ENCODE data around the gene LPAR2. TPM values are rescaled to one million over a fixed set of nuclear protein-coding genes. Genes with fewer than 3 reads are reported as not detected.

The LPAR2 gene
- total and polyA plus RNA-seq, 2 donors (not counting 3 experiments of a cell fraction or from before 2014, with no cell fraction given) = 4.7 to 5.0 TPM

DNA sequence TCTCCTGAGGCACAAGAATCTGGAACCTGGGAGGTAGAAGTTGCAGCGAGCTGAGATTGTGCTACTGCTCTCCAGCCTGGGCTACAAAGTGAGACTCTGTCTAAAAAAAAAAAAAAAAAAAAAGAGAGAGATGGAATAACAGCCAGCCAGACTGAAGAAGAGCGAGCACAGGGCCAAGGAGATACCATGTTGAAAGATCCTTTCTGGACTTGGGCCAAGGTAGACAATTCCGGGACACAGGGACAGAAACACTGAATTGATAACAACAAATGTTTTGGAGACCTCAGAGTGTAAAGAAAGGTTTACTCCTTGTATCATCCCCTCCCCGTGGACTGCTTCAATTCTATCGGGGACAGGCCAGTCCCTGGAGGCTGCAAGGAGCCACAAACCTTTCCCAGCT lies 4.6 kb downstream of the LPAR2 start:
- CTCF ChIA-PET = interaction anchor here (1.0 kb wide), 1 partner anchor 91 kb away, joined by 3 read pairs; no protein-coding TSS in a partner anchor
- no peaks in the 10 kb centered on the region for H4K20me1 ChIP-seq (replicated peaks; ENCODE audit: control insufficient read depth, extremely low read depth, insufficient read depth, low read length)
- no peaks in the 10 kb centered on the region for H3K9me3 ChIP-seq (replicated peaks; ENCODE audit: control insufficient read depth, insufficient read depth, low read length)
- H3K9ac ChIP-seq (replicated peaks; ENCODE audit: extremely low read depth, insufficient read depth, low read length) = no peak overlapping the region
- no peak overlapping the region for H3K4me2 ChIP-seq (ENCODE audit: insufficient read depth, low read length)
- intact Hi-C loops (cut with micrococcal nuclease) (no loop called here), dilution Hi-C loops (cut with MboI; ENCODE audit: extremely low pct_ligation_motif_present, low sequenced_read_pairs) (no loop called here)
- H3K4me1 ChIP-seq (ENCODE audit: control insufficient read depth, extremely low read depth, insufficient read depth, low read length) = no peaks in the 10 kb centered on the region
- FAIRE-seq (no peak), DNase-seq (ENCODE audit: low read depth, low spot score) (no peak)
- BruUV-seq (replicated peaks) = no TSS peak
- TF ChIP-seq EZH2 (IDR thresholded peaks at IDR 0.05; ENCODE audit: borderline replicate concordance, low read depth, low read length, severe bottlenecking) (no peak), POLR2A (IDR thresholded peaks at IDR 0.05; ENCODE audit: low read depth, low read length) (no peak), MAX (IDR thresholded peaks at IDR 0.05; ENCODE audit: insufficient read depth, insufficient read length) (no peak), CTCF (IDR thresholded peaks at IDR 0.05; ENCODE audit: extremely low read depth in 1 of 2, insufficient read depth in 1 of 2, low read depth in 1 of 2, low read length in 2 of 2) (no peak), FOS (IDR thresholded peaks at IDR 0.05; ENCODE audit: borderline replicate concordance, insufficient read depth, low read length) (no peak), GATA2 (IDR thresholded peaks at IDR 0.05; ENCODE audit: insufficient read depth, insufficient read length, low read depth, low read length) (no peak), POLR2AphosphoS5 (IDR thresholded peaks at IDR 0.05; ENCODE audit: insufficient read depth, low read depth, low read length) (no peak), JUN (IDR thresholded peaks at IDR 0.05; ENCODE audit: borderline replicate concordance, insufficient read depth, insufficient read length, low read depth) (no peak), MYC (IDR thresholded peaks at IDR 0.05; ENCODE audit: low read depth, low read length) (no peak)
- no peak overlapping the region for H2AFZ ChIP-seq (ENCODE audit: low read depth, low read length)
- H3K79me2 ChIP-seq (ENCODE audit: control insufficient read depth, insufficient read depth, low read length) = no peaks in the 10 kb centered on the region
- no peak overlapping the region for H3K4me3 ChIP-seq (replicated peaks in 1 of 3; ENCODE audit: insufficient read depth in 1 of 3, low read depth in 1 of 3, low read length in 3 of 3)
- H3K27ac ChIP-seq (ENCODE audit: insufficient read depth, low read depth, low read length) = no peak overlapping the region
- POLR2A ChIA-PET = interaction anchor here (0.6 kb wide), 1 partner anchor 873 kb away, joined by 3 read pairs; no protein-coding TSS in a partner anchor
- H3K36me3 ChIP-seq (ENCODE audit: control insufficient read depth in 2 of 2, extremely low read depth in 1 of 2, insufficient read depth in 2 of 2, low read length in 2 of 2) = no peaks in the 10 kb centered on the region
- H3K9me1 ChIP-seq (replicated peaks; ENCODE audit: control insufficient read depth, extremely low read depth, insufficient read depth, low read length) = no peaks in the 10 kb centered on the region
- H3K27me3 ChIP-seq (ENCODE audit: control insufficient read depth in 2 of 2, insufficient read depth in 2 of 2, low read length in 2 of 2) = peaks cover 0 to 6% of the 10 kb centered on the region in 2 experiments

All from endothelial cell of umbilical vein (primary cell).